Endothelial cell (in vitro differentiated cells): ENCODE data around the gene UBL3. TPM values are rescaled to one million over a fixed set of nuclear protein-coding genes. Genes with fewer than 3 reads are reported as not detected.

Experiments
- DNase-seq: peaks from one replicate; pipeline ENCODE4 v3.0.0; 2021; ENCODE audit warnings: low spot score
- H3K27ac Mint-ChIP-seq: one replicate; pipeline ENCODE4 v1.8.0; 2021; ENCODE audit warnings: mixed read lengths, inconsistent platforms; ENCODE audit not compliant: unreplicated experiment
- H3K27me3 Mint-ChIP-seq: one replicate; pipeline ENCODE4 v1.8.0; 2021; ENCODE audit warnings: mild to moderate bottlenecking, moderate library complexity, mixed read lengths, inconsistent platforms; ENCODE audit not compliant: unreplicated experiment
- H3K36me3 Mint-ChIP-seq: one replicate; pipeline ENCODE4 v1.8.0; 2021; ENCODE audit warnings: mild to moderate bottlenecking, low read depth, mixed read lengths, inconsistent platforms; ENCODE audit not compliant: unreplicated experiment
- H3K4me1 Mint-ChIP-seq: one replicate; pipeline ENCODE4 v1.8.0; 2021; ENCODE audit warnings: mild to moderate bottlenecking, mixed read lengths, inconsistent platforms; ENCODE audit not compliant: unreplicated experiment
- H3K4me3 Mint-ChIP-seq: one replicate; pipeline ENCODE4 v1.8.0; 2021; ENCODE audit warnings: mild to moderate bottlenecking, mixed read lengths, inconsistent platforms; ENCODE audit not compliant: unreplicated experiment
- H3K9me3 Mint-ChIP-seq: one replicate; pipeline ENCODE4 v1.8.0; 2021; ENCODE audit warnings: mixed read lengths, inconsistent platforms; ENCODE audit not compliant: unreplicated experiment
- total RNA-seq: library from RNA; stranded (reverse); fragmentation: NEBNext Ultra II Directional; extraction: Animal tissue kit (Norgen Biotek cat#: 25700); gene quantifications from one replicate; pipeline ENCODE4 v1.2.1, GENCODE V29; 2021; ENCODE audit not compliant: unreplicated experiment
- TF ChIP-seq, protein P1 (sequence below): fragments of 200-600 bp; sonication (generic); IDR thresholded peaks from one replicate; pipeline ENCODE4 v1.5.0; 2021; ENCODE audit warnings: antibody characterized with exemption; ENCODE audit not compliant: unreplicated experiment

The UBL3 gene
- total RNA-seq, 1 donor from 2014 or later = 17.1 TPM

DNA sequence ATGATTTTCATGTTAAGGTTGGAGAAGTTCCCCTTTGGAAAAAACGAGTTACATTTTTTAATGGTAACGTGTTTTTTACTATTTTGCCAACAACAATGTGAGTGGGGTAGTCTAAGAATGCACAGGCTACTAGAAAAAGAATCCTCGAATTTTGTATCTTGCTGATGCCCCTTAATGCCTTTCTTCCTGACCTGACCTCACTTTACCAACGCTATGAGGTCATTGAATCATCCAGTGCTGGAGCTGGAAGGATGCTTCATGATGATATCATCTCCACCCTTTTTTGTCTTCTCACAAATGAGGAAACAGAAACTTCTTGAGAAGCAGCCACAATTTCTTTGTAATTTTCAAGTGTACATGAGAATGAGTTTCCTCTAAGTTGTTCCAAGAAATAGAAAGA lies 8.2 kb upstream of the UBL3 start:
- DNase-seq = no peak
- TF ChIP-seq, protein P1, sequence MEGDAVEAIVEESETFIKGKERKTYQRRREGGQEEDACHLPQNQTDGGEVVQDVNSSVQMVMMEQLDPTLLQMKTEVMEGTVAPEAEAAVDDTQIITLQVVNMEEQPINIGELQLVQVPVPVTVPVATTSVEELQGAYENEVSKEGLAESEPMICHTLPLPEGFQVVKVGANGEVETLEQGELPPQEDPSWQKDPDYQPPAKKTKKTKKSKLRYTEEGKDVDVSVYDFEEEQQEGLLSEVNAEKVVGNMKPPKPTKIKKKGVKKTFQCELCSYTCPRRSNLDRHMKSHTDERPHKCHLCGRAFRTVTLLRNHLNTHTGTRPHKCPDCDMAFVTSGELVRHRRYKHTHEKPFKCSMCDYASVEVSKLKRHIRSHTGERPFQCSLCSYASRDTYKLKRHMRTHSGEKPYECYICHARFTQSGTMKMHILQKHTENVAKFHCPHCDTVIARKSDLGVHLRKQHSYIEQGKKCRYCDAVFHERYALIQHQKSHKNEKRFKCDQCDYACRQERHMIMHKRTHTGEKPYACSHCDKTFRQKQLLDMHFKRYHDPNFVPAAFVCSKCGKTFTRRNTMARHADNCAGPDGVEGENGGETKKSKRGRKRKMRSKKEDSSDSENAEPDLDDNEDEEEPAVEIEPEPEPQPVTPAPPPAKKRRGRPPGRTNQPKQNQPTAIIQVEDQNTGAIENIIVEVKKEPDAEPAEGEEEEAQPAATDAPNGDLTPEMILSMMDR = no peak
- peaks cover 4% of the 10 kb centered on the region for H3K4me1 Mint-ChIP-seq
- H3K27me3 Mint-ChIP-seq = peaks cover 1% of the 10 kb centered on the region
- H3K27ac Mint-ChIP-seq = no peak overlapping the region
- no peaks in the 10 kb centered on the region for H3K36me3 Mint-ChIP-seq
- H3K9me3 Mint-ChIP-seq = no peaks in the 10 kb centered on the region
- no peak overlapping the region for H3K4me3 Mint-ChIP-seq

DNA sequence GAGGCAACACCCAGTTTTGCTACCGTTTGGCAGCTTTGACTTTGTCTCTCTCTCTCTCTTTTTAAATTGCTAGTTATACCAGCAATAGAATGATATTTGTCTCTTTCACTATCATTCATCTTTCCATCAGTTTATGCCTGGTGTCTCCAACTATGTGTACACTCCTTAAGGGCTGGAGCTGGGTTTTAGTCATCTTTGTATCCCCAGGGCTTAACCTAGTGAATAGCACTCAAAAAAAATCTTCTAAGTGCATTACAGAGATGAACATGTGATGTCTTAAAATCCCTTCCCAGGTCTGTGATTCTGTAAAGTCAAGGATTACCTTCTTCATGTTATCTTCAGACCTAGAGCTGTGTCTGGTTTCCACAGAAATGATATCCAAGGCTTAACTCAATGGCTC lies 7.8 kb upstream of the UBL3 start:
- Mint-ChIP-seq H3K36me3 (no peaks in the 10 kb centered on the region), H3K4me3 (no peak overlapping the region), H3K27ac (no peak overlapping the region), H3K9me3 (no peaks in the 10 kb centered on the region), H3K4me1 (peaks cover 4% of the 10 kb centered on the region), H3K27me3 (peaks cover 1% of the 10 kb centered on the region)
- DNase-seq = no peak
- TF ChIP-seq, protein P1 = no peak

DNA sequence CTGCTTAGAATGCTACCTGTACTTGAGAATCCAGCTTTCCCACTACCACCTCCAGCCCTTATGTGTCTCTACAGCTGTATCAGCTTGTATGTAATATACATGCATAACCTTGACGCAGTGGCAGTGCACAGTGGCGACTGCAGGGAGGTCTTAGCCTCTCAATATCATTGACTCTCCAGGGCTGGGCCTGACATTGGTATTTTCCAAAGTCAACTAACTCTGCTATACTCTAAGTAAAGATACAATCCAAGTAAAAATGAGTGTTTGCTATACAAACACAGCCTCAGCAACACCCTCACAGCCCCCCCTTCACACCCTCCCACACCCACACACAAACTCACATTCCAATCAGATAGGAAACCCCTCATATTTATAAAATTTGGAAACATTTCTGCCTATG lies 6.7 kb upstream of the UBL3 start:
- Mint-ChIP-seq H3K9me3 (no peaks in the 10 kb centered on the region), H3K27ac (no peak overlapping the region), H3K4me3 (no peak overlapping the region), H3K36me3 (no peaks in the 10 kb centered on the region), H3K27me3 (peaks cover 1% of the 10 kb centered on the region), H3K4me1 (peaks cover 4% of the 10 kb centered on the region)
- TF ChIP-seq, protein P1 = no peak
- DNase-seq = no peak

DNA sequence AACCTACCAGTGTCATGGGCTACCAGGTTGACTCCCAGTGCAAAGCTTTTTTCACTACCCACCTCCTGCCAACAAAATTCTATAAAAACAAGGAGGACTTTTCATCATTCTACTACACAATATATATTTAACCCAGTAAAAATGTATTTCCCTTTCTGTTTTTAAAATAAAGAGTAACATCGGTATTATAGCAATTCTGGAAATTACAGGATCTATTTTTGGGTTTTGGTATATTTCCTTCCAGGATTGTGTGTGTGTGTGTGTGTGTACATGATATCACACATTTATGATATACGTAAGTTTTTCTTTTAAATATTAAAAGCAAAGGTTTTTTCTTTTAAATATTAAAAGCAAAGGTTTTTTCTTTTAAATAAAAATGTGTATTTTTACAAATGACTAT lies 6.0 kb upstream of the UBL3 start:
- Mint-ChIP-seq H3K4me1 (peaks cover 4% of the 10 kb centered on the region), H3K27me3 (peaks cover 1% of the 10 kb centered on the region), H3K36me3 (no peaks in the 10 kb centered on the region), H3K27ac (no peak overlapping the region), H3K9me3 (no peaks in the 10 kb centered on the region), H3K4me3 (no peak overlapping the region)
- TF ChIP-seq, protein P1 = no peak
- no peak for DNase-seq

DNA sequence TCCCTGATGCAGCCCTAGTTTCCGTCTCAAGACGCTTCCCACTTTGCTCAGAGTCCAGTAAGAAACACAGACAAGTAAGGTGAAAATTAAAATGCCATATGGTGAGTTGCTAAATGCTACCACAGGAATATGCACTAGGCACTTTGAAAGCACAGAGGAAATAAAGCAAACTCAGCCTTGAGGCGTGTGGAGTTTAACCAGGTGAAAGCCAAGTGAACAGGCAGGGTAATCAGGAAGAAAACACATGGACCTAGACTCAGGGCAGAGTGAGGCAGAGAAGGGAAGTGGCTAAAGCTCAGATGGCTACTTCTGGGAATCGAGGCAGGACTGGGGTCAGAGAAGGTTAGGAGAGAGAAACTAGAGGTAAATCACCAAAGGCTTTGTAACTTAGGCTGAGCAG lies 5.4 kb upstream of the UBL3 start:
- no peaks in the 10 kb centered on the region for H3K9me3 Mint-ChIP-seq
- H3K27me3 Mint-ChIP-seq = no peaks in the 10 kb centered on the region
- H3K27ac Mint-ChIP-seq = no peak overlapping the region
- H3K36me3 Mint-ChIP-seq = no peaks in the 10 kb centered on the region
- TF ChIP-seq, protein P1 = no peak
- no peak overlapping the region for H3K4me3 Mint-ChIP-seq
- H3K4me1 Mint-ChIP-seq = peaks cover 4% of the 10 kb centered on the region
- DNase-seq = no peak
